ENCODE data around the gene SLC22A31.

SLC22A31 gene

GRCh38 chr16:89156740-89157645 is 43.3 kb downstream of the SLC22A31 start:
- in situ Hi-C loops (cut with HindIII; ENCODE audit: low sequenced_read_pairs), result loop anchor here (5.0 kb wide), 2 partner anchors 60 kb away; partner anchors contain the start of gene ZNF778

- in situ Hi-C loops (cut with HindIII; ENCODE audit: low sequenced_read_pairs), result loop anchor here (5.0 kb wide), 2 partner anchors 59 to 61 kb away; partner anchors contain the start of gene ZNF778
These were observed 44.2 kb downstream of the SLC22A31 start for GRCh38 chr16:89155851-89156739.

GRCh38 chr16:89155184-89155679 is 45.1 kb downstream of the SLC22A31 start:
- in situ Hi-C loops (cut with HindIII; ENCODE audit: low sequenced_read_pairs), result loop anchor here (5.0 kb wide), 2 partner anchors 58 to 62 kb away; partner anchors contain the start of gene ZNF778

- in situ Hi-C loops (cut with HindIII; ENCODE audit: low sequenced_read_pairs), result loop anchor here (5.0 kb wide), 2 partner anchors 57 to 63 kb away; partner anchors contain the start of gene ZNF778
These were observed 45.8 kb downstream of the SLC22A31 start for GRCh38 chr16:89154390-89155183.

- in situ Hi-C loops (cut with HindIII; ENCODE audit: low sequenced_read_pairs), result no loop called here
These were observed 46.5 kb downstream of the SLC22A31 start for GRCh38 chr16:89153848-89154271.

GRCh38 chr16:89152831-89153700 is 47.3 kb downstream of the SLC22A31 start:
- in situ Hi-C loops (cut with HindIII; ENCODE audit: low sequenced_read_pairs), result no loop called here

- in situ Hi-C loops (cut with HindIII; ENCODE audit: low sequenced_read_pairs), result no loop called here
These were observed 49.4 kb downstream of the SLC22A31 start for GRCh38 chr16:89150981-89151380.

GRCh38 chr16:89150090-89150835 is 50.1 kb downstream of the SLC22A31 start:
- in situ Hi-C loops (cut with HindIII; ENCODE audit: low sequenced_read_pairs), result no loop called here

GRCh38 chr16:89149386-89149785 is 51.0 kb downstream of the SLC22A31 start:
- in situ Hi-C loops (cut with HindIII; ENCODE audit: low sequenced_read_pairs), result loop anchor here (10.0 kb wide), 1 partner anchor 125 kb away; no protein-coding TSS in a partner anchor

GRCh38 chr16:89147085-89147817 is 53.1 kb downstream of the SLC22A31 start:
- in situ Hi-C loops (cut with HindIII; ENCODE audit: low sequenced_read_pairs), result loop anchor here (10.0 kb wide), 1 partner anchor 122 kb away; no protein-coding TSS in a partner anchor

- in situ Hi-C loops (cut with HindIII; ENCODE audit: low sequenced_read_pairs), result loop anchor here (10.0 kb wide), 1 partner anchor 122 kb away; no protein-coding TSS in a partner anchor
These were observed 53.9 kb downstream of the SLC22A31 start for GRCh38 chr16:89146211-89147005.
